Measurements from ENCODE around the gene DOCK6.

Gene DOCK6

GRCh38 chr19:11278670-11279069 lies 16.3 kb upstream of the DOCK6 start:
- in situ Hi-C loops (cut with MboI; ENCODE audit: low pct_unique_long_range_greater_than_20kb, low sequenced_read_pairs, unreplicated experiment), result no loop called here
- TF ChIP-seq CTCF (IDR thresholded peaks at IDR 0.05; ENCODE audit: extremely low read depth, insufficient read depth, missing control alignments), result no peak
- DNase-seq (ENCODE audit: low spot score), result no peak

GRCh38 chr19:11274533-11275086 lies 12.3 kb upstream of the DOCK6 start:
- in situ Hi-C loops (cut with MboI; ENCODE audit: low pct_unique_long_range_greater_than_20kb, low sequenced_read_pairs, unreplicated experiment), result no loop called here
- no peak for TF ChIP-seq CTCF (IDR thresholded peaks at IDR 0.05; ENCODE audit: extremely low read depth, insufficient read depth, missing control alignments)
- no peak for DNase-seq (ENCODE audit: low spot score)

- DNase-seq (ENCODE audit: low spot score), result no peak
- in situ Hi-C loops (cut with MboI; ENCODE audit: low pct_unique_long_range_greater_than_20kb, low sequenced_read_pairs, unreplicated experiment), result no loop called here
- no peak for TF ChIP-seq CTCF (IDR thresholded peaks at IDR 0.05; ENCODE audit: extremely low read depth, insufficient read depth, missing control alignments)
Measured at GRCh38 chr19:11273989-11274388, 11.7 kb upstream of the DOCK6 start.

GRCh38 chr19:11273296-11273695 lies 11.0 kb upstream of the DOCK6 start:
- no peak for TF ChIP-seq CTCF (IDR thresholded peaks at IDR 0.05; ENCODE audit: extremely low read depth, insufficient read depth, missing control alignments)
- no peak for DNase-seq (ENCODE audit: low spot score)
- in situ Hi-C loops (cut with MboI; ENCODE audit: low pct_unique_long_range_greater_than_20kb, low sequenced_read_pairs, unreplicated experiment), result no loop called here

- no peak for DNase-seq (ENCODE audit: low spot score)
- TF ChIP-seq CTCF (IDR thresholded peaks at IDR 0.05; ENCODE audit: extremely low read depth, insufficient read depth, missing control alignments), result no peak
- in situ Hi-C loops (cut with MboI; ENCODE audit: low pct_unique_long_range_greater_than_20kb, low sequenced_read_pairs, unreplicated experiment), result no loop called here
Measured at GRCh38 chr19:11269408-11269807, 7.1 kb upstream of the DOCK6 start.

GRCh38 chr19:11268783-11269267 lies 6.5 kb upstream of the DOCK6 start:
- no peak for DNase-seq (ENCODE audit: low spot score)
- in situ Hi-C loops (cut with MboI; ENCODE audit: low pct_unique_long_range_greater_than_20kb, low sequenced_read_pairs, unreplicated experiment), result no loop called here
- TF ChIP-seq CTCF (IDR thresholded peaks at IDR 0.05; ENCODE audit: extremely low read depth, insufficient read depth, missing control alignments), result no peak
